ENCODE measurements around the gene ABHD2. TPM values are rescaled to one million over a fixed set of nuclear protein-coding genes. Genes with fewer than 3 reads are reported as not detected.

ABHD2 gene
- total and polyA plus RNA-seq, 2 donors (not counting 3 experiments of a cell fraction or from before 2014, with no cell fraction given), result 14.0 to 62.2 TPM

DNA sequence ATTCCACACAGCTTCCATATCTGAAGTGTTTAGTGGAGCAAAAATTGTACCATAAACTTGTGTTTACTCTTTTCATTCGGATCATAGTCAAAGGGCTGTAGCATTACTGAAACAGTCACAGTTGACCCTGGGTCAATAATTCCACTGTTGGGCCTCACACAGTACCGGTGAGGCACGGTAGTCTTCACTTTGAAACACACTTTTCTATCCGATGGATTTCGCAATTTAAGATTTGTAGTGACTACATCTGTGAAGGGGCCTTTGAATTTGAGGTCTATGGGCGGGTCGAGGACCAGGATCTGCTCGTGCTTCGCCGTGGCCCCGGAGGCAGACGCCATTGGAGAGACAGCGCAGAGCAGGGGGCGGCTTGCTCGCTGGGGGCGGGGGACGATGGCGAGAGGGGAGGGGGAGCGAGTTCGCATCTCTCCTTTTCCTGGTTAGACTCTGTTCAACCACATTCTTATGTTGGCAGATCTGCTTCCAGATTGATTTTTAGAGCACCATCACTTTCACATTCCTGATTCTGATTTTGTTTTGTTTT lies 113.3 kb downstream of the ABHD2 start:
- H3K4me3 ChIP-seq (replicated peaks in 1 of 3; ENCODE audit: insufficient read depth in 1 of 3, low read depth in 1 of 3, low read length in 3 of 3), result no peak overlapping the region
- dilution Hi-C loops (cut with MboI; ENCODE audit: extremely low pct_ligation_motif_present, low sequenced_read_pairs), result no loop called here
- H3K79me2 ChIP-seq (ENCODE audit: control insufficient read depth, insufficient read depth, low read length), result no peaks in the 10 kb centered on the region
- no peak overlapping the region for H3K4me2 ChIP-seq (ENCODE audit: insufficient read depth, low read length)
- H3K4me1 ChIP-seq (ENCODE audit: control insufficient read depth, extremely low read depth, insufficient read depth, low read length), result peaks cover 3% of the 10 kb centered on the region
- H3K9me1 ChIP-seq (replicated peaks; ENCODE audit: control insufficient read depth, extremely low read depth, insufficient read depth, low read length), result no peaks in the 10 kb centered on the region
- TF ChIP-seq POLR2A (IDR thresholded peaks at IDR 0.05; ENCODE audit: low read depth, low read length) (no peak), FOS (IDR thresholded peaks at IDR 0.05; ENCODE audit: borderline replicate concordance, insufficient read depth, low read length) (no peak), MYC (IDR thresholded peaks at IDR 0.05; ENCODE audit: low read depth, low read length) (no peak), EZH2 (IDR thresholded peaks at IDR 0.05; ENCODE audit: borderline replicate concordance, low read depth, low read length, severe bottlenecking) (no peak), GATA2 (IDR thresholded peaks at IDR 0.05; ENCODE audit: insufficient read depth, insufficient read length, low read depth, low read length) (no peak), POLR2AphosphoS5 (IDR thresholded peaks at IDR 0.05; ENCODE audit: insufficient read depth, low read depth, low read length) (no peak), JUN (IDR thresholded peaks at IDR 0.05; ENCODE audit: borderline replicate concordance, insufficient read depth, insufficient read length, low read depth) (no peak)
- TF ChIP-seq, protein P1, sequence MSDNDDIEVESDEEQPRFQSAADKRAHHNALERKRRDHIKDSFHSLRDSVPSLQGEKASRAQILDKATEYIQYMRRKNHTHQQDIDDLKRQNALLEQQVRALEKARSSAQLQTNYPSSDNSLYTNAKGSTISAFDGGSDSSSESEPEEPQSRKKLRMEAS (IDR thresholded peaks at IDR 0.05; ENCODE audit: insufficient read depth, insufficient read length), result no peak
- TF ChIP-seq, protein P2, sequence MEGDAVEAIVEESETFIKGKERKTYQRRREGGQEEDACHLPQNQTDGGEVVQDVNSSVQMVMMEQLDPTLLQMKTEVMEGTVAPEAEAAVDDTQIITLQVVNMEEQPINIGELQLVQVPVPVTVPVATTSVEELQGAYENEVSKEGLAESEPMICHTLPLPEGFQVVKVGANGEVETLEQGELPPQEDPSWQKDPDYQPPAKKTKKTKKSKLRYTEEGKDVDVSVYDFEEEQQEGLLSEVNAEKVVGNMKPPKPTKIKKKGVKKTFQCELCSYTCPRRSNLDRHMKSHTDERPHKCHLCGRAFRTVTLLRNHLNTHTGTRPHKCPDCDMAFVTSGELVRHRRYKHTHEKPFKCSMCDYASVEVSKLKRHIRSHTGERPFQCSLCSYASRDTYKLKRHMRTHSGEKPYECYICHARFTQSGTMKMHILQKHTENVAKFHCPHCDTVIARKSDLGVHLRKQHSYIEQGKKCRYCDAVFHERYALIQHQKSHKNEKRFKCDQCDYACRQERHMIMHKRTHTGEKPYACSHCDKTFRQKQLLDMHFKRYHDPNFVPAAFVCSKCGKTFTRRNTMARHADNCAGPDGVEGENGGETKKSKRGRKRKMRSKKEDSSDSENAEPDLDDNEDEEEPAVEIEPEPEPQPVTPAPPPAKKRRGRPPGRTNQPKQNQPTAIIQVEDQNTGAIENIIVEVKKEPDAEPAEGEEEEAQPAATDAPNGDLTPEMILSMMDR (IDR thresholded peaks at IDR 0.05; ENCODE audit: extremely low read depth in 1 of 2, insufficient read depth in 1 of 2, low read depth in 1 of 2, low read length in 2 of 2), result no peak
- no peaks in the 10 kb centered on the region for H4K20me1 ChIP-seq (replicated peaks; ENCODE audit: control insufficient read depth, extremely low read depth, insufficient read depth, low read length)
- no peak overlapping the region for H3K27ac ChIP-seq (ENCODE audit: insufficient read depth, low read depth, low read length)
- FAIRE-seq, result no peak
- no peaks in the 10 kb centered on the region for H3K36me3 ChIP-seq (ENCODE audit: control insufficient read depth in 2 of 2, extremely low read depth in 1 of 2, insufficient read depth in 2 of 2, low read length in 2 of 2)
- no peak overlapping the region for H3K9ac ChIP-seq (replicated peaks; ENCODE audit: extremely low read depth, insufficient read depth, low read length)
- POLR2A ChIA-PET, result no interaction called here
- no peaks in the 10 kb centered on the region for H3K27me3 ChIP-seq (ENCODE audit: control insufficient read depth in 2 of 2, insufficient read depth in 2 of 2, low read length in 2 of 2)
- no TSS peak for BruUV-seq (replicated peaks)
- intact Hi-C loops (cut with micrococcal nuclease), result no loop called here
- no peaks in the 10 kb centered on the region for H3K9me3 ChIP-seq (replicated peaks; ENCODE audit: control insufficient read depth, insufficient read depth, low read length)
- CTCF ChIA-PET, result no interaction called here
- no peak for DNase-seq (ENCODE audit: low read depth, low spot score)
- H2AFZ ChIP-seq (ENCODE audit: low read depth, low read length), result no peak overlapping the region

All from endothelial cell of umbilical vein (primary cell).